GM19035 (cell line): ENCODE results near the gene APOL2.
A peak's percentile ranks its signal among the peaks of the same experiment; 100 is the strongest.
"Not testable (repeated sequence)": the region's sequence is repeated elsewhere in the genome, so short reads cannot be mapped to it uniquely, and the experiment has no call there.

Source experiments
- ATAC-seq: cut with Tn5 transposase; IDR thresholded peaks from one replicate; pipeline ENCODE4 v1.9.1; 2021; ENCODE audit not compliant: unreplicated experiment

APOL2 gene

GRCh38 chr22:36263216-36263673, 23.9 kb upstream of the APOL2 start:
- ATAC-seq: not testable (repeated sequence)

- not testable (repeated sequence) for ATAC-seq
These were observed 23.0 kb upstream of the APOL2 start for GRCh38 chr22:36262307-36262706.

GRCh38 chr22:36261675-36262074, 22.3 kb upstream of the APOL2 start:
- ATAC-seq: not testable (repeated sequence)

GRCh38 chr22:36259615-36260300, 20.4 kb upstream of the APOL2 start:
- no peak for ATAC-seq

GRCh38 chr22:36258701-36259614, 19.6 kb upstream of the APOL2 start:
- ATAC-seq: no peak

- ATAC-seq: no peak
These were observed 18.8 kb upstream of the APOL2 start for GRCh38 chr22:36257948-36258670.

- no peak for ATAC-seq
These were observed 18.0 kb upstream of the APOL2 start for GRCh38 chr22:36257308-36257707.

GRCh38 chr22:36256478-36256877, 17.2 kb upstream of the APOL2 start:
- no peak for ATAC-seq

- ATAC-seq: not testable (repeated sequence)
These were observed 16.2 kb upstream of the APOL2 start for GRCh38 chr22:36255572-36255971.

GRCh38 chr22:36253523-36254490, 14.5 kb upstream of the APOL2 start:
- ATAC-seq: no peak

- peak; percentile 75 for ATAC-seq
These were observed 13.6 kb upstream of the APOL2 start, which contains the start of gene APOL1 for GRCh38 chr22:36252754-36253522. Gene APOL1, plus strand, starts transcription at chr22:36253133. Its CDS starts 1,823 bp downstream, at chr22:36254956.

GRCh38 chr22:36251979-36252608, 12.8 kb upstream of the APOL2 start:
- ATAC-seq: not testable (repeated sequence)

- not testable (repeated sequence) for ATAC-seq
These were observed 11.1 kb upstream of the APOL2 start for GRCh38 chr22:36250292-36250960.

GRCh38 chr22:36249160-36249559, 9.8 kb upstream of the APOL2 start:
- ATAC-seq: no peak

- ATAC-seq: no peak
These were observed 8.6 kb upstream of the APOL2 start for GRCh38 chr22:36247955-36248354.

- no peak for ATAC-seq
These were observed 7.4 kb upstream of the APOL2 start for GRCh38 chr22:36246718-36247117.

- no peak for ATAC-seq
These were observed 6.6 kb upstream of the APOL2 start for GRCh38 chr22:36245805-36246356.
